GM19238 (cell line): Measurements from ENCODE around the gene SH2D3A.

Experiments
- DNase-seq: peaks from one replicate; pipeline ENCODE4 v3.0.0; 2011; ENCODE audit warnings: low spot score; ENCODE audit not compliant: insufficient read length

Gene SH2D3A

DNA sequence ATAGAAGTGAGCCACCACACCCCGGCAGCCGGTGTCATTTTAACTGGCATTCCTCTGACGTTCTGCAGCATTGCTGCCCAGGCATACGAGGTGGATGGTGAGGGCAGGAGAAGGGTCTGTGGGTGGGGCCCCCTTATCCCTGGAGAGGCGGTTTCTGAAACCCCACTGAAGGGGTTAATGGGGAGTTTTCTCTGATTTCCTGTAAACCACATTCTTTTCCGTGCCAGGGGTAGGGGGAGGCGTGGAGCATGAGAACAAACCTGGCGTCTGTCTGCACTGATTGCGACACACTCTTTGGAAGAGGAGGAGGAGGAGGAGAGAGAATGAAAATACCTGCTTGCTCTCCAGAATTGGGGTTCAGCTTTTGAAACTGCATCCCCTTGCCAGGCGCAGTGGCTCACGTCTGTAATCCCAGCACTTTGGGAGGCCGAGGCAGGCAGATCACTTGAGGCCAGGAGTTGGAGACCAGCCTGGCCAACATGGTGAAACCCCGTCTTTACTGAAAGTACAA lies 44.1 kb downstream of the SH2D3A start:
- DNase-seq, result no peak

GRCh38 chr19:6721773-6722172 lies 45.5 kb downstream of the SH2D3A start:
- DNase-seq, result no peak

- DNase-seq, result no peak
Measured at GRCh38 chr19:6721138-6721474, 46.1 kb downstream of the SH2D3A start.

DNA sequence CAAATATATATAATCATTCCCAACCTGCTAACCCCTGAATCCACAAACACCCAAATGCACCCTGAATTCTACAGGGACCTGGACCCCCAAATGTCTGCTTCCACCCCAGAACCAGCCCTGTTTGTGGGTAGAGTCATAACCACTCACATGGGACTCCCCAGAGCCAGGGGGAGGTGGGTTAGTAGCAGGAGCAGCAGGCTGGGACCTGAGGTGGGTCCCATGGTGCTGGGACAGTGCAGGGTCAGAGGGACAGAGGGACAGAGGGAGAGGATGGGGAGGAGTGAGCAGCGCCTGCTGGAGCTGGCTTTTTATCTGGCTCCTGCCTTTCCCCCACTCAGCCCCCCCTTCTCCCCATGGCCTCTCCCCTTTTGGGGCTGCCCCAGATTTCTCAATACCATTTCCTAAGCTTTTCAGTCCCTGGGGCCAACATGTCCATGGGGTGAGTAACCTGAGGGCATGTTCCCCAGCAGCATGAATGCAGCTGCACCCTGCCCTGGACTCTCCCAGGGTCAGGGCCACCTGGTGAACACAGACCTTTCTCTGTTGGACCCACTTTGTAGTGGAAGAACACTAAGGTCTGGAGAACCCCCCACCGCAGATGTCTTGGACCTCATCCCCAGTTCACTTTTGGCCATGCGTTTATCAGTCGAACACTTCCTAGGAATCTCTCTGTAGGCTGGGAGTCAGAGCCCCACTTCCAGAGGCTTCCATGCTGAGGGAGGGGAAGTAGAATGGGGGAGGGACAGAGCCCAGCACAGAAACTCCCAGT lies 46.7 kb downstream of the SH2D3A start, which contains the start of gene C3:
Gene C3 (minus strand): TSS at position 282 of the 769 bp plus-strand sequence. CDS start 61 bp downstream, at position 221.
- DNase-seq, result no peak

DNA sequence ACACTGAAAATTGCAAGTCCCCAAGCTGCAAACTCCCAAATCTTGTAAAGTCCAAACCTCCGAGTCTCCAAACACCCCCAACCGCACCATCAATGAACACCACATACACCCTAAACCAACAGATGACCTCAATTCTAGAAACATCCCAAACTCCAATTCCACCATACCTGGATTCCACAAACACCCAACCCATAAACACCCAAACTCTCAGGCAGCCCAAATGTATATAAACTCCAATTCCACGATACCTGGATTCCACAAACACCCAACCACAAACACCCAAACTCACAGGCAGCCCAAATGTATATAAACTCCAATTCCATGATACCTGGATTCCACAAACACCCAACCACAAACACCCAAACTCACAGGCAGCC lies 47.3 kb downstream of the SH2D3A start:
- no peak for DNase-seq

DNA sequence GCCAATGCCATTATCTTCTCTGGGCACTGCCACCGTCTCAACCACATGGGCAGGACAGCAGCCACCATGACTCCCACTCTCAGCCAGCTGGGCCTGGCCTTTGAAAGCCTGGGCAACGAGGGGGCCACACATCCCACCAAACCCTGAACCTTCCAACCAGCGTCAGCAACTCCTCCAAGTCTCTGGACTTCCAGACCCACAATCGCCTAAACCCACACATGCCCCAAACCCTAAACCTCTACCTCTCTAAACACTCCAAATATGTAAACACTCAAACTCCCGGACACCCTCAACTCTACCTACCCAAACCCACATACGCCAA lies 47.7 kb downstream of the SH2D3A start:
- no peak for DNase-seq

GRCh38 chr19:6718741-6719539 lies 48.3 kb downstream of the SH2D3A start:
- no peak for DNase-seq

- no peak for DNase-seq
Measured at GRCh38 chr19:6718111-6718740, 49.0 kb downstream of the SH2D3A start.

DNA sequence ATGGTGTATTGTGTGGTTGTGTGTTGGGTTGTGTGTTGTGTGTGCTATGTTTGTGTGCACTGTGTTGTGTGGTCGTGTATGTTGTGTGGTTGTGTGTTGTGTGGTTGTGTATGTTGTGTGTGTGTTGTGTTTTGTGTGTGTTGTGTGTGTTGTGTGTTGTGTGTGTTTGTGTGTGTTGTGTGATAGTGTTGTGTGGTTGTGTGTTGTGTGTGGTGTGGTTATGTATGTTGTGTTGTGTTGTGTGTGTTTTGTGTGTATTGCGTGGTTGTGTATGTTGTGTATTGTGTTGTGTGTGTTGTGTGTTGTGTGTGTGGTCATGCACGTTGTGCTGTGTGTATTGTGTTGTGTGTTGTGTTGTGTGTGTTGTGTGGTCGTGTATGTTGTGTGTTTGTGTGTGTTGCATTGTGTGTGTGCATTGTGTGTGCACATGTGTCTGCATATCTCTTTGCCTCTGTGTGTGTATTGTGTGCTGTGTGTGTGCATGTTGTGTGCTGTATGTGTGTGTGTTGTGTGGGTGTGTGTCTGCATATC lies 49.7 kb downstream of the SH2D3A start:
- no peak for DNase-seq

DNA sequence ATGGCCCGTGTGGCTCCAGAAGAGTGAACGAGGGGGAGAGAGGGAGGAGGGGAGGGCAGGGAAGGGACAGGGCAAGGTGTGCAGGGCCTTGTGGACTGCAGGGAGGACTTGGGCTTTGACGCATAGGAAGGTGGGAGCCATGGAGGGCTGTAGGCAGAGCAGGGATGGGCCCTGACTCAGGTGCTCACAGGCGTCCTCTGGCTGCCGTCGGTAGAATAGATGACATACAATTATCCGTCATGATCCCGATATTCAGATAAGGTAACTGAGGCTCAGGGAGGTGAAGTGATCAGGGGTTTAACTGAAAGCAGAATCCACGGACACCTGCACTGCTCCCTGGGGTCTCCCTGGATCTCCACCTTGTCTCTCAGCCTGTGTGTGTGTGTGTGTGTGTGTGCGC lies 50.2 kb downstream of the SH2D3A start:
- no peak for DNase-seq

GRCh38 chr19:6716610-6716970 lies 50.6 kb downstream of the SH2D3A start:
- no peak for DNase-seq

GRCh38 chr19:6714749-6715555 lies 52.3 kb downstream of the SH2D3A start:
- DNase-seq, result no peak

GRCh38 chr19:6713773-6714692 lies 53.2 kb downstream of the SH2D3A start:
- DNase-seq, result no peak

- no peak for DNase-seq
Measured at GRCh38 chr19:6712692-6713670, 54.3 kb downstream of the SH2D3A start.

GRCh38 chr19:6712231-6712630 lies 55.0 kb downstream of the SH2D3A start:
- no peak for DNase-seq

GRCh38 chr19:6711605-6712004 lies 55.6 kb downstream of the SH2D3A start:
- DNase-seq, result no peak

DNA sequence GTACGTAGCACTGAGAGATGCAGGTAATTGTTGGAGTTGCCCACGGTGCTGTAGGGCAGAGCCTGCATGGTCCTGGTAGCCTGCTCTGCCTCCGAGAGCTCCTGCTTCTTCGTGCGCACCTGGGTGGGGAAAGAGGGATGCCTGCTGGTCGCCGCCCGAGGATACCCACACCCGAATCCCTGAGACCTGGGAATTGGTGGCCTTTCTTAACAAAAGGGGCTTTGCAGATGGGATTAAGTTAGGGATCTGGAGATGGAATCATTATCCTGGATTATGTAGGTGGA lies 56.2 kb downstream of the SH2D3A start:
- no peak for DNase-seq

GRCh38 chr19:6710273-6711077 lies 56.8 kb downstream of the SH2D3A start:
- DNase-seq, result no peak
